Thyroid gland (tissue), 4 donors: ENCODE data around the gene VPS8.

Experiments
- POLR2A ChIP-seq, 2 donors: fragments of 450-650 bp; IDR thresholded peaks; one replicate each; pipeline ENCODE4 v1.6.1; 2017; ENCODE audit warnings: antibody characterized with exemption in 2 of 2, mild to moderate bottlenecking in 2 of 2, moderate library complexity in 1 of 2
- TF ChIP-seq, protein P1 (sequence below), 6 experiments: fragments of 200-600 bp in 3 of 6; fragments of 450-650 bp in 3 of 6; sonication (generic) in 3 of 6; IDR thresholded peaks; one replicate each; pipeline ENCODE4 v1.5.1; 2016 to 2019; ENCODE audit warnings: antibody characterized with exemption in 6 of 6, mild to moderate bottlenecking in 2 of 6, inconsistent platforms in 1 of 6, moderate library complexity in 1 of 6

DNA sequence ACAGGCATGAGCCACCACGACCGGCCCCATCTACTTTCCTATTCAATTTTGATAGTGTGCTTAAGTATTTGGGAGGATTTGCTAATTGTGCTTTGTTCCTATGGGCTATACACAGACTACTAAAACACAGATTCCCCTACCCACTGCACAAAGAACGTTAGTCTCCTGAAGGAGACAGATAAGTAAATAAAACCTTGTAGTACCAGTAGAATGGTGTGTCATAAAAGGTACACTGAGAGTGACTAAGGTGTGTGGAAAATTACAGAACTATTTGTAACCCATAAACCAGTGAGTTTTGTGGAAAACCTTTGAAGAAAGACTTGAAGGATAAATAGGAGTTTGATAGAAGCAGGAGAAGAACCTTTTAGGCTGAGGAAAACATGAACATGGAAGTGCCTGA, 158.2 kb downstream of the VPS8 start:
- TF ChIP-seq, protein P1, sequence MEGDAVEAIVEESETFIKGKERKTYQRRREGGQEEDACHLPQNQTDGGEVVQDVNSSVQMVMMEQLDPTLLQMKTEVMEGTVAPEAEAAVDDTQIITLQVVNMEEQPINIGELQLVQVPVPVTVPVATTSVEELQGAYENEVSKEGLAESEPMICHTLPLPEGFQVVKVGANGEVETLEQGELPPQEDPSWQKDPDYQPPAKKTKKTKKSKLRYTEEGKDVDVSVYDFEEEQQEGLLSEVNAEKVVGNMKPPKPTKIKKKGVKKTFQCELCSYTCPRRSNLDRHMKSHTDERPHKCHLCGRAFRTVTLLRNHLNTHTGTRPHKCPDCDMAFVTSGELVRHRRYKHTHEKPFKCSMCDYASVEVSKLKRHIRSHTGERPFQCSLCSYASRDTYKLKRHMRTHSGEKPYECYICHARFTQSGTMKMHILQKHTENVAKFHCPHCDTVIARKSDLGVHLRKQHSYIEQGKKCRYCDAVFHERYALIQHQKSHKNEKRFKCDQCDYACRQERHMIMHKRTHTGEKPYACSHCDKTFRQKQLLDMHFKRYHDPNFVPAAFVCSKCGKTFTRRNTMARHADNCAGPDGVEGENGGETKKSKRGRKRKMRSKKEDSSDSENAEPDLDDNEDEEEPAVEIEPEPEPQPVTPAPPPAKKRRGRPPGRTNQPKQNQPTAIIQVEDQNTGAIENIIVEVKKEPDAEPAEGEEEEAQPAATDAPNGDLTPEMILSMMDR (IDR thresholded peaks at IDR 0.05) = no peak
- TF ChIP-seq POLR2A (IDR thresholded peaks at IDR 0.05) = no peak
